ENCODE data around the gene LPAR2. TPM values are rescaled to one million over a fixed set of nuclear protein-coding genes. Genes with fewer than 3 reads are reported as not detected.

LPAR2 gene
- total and polyA plus RNA-seq, 11 donors = 0.24 to 6.1 (median 0.74) TPM; not detected in 1

GRCh38 chr19:19630062-19630414 lies 2.0 kb upstream of the LPAR2 start:
- peaks cover 0 to 16% (median 10%) of the 10 kb centered on the region in 12 donors for H3K4me1 ChIP-seq
- H3K4me3 ChIP-seq = no peak overlapping the region
- no peak for DNase-seq
- H3K27me3 ChIP-seq = peaks cover 0 to 27% (median 10%) of the 10 kb centered on the region in 9 donors
- TF ChIP-seq CTCF (IDR thresholded peaks at IDR 0.05) (no peak), POLR2A (IDR thresholded peaks at IDR 0.05) (no peak)
- H3K36me3 ChIP-seq = peaks cover 0 to 54% (median 6%) of the 10 kb centered on the region in 9 donors
- ATAC-seq = no peak
- WGBS, 4 donors = 97 to 100% (median 99%) methylated on average over 7 to 11 of the region's 11 CpGs
- intact Hi-C loops (cut with DNase I) = loop anchor here in 1 of 10 donors (5.0 kb wide), 1 partner anchor 73 kb away; no protein-coding TSS in a partner anchor
- no peak overlapping the region for H3K27ac ChIP-seq
- no peaks in the 10 kb centered on the region for H3K9me3 ChIP-seq

GRCh38 chr19:19628501-19629134 lies 598 bp upstream of the LPAR2 start:
- intact Hi-C loops (cut with DNase I) = no loop called here
- Histone ChIP-seq H3K27me3 (peaks cover 0 to 27% (median 10%) of the 10 kb centered on the region in 9 donors), H3K4me1 (peaks cover 0 to 16% (median 10%) of the 10 kb centered on the region in 12 donors), H3K4me3 (peak overlapping the region; percentile 20 to 60 (median 46)), H3K9me3 (no peaks in the 10 kb centered on the region), H3K27ac (peak overlapping the region in 1 of 12 donors; percentile 17), H3K36me3 (peaks cover 0 to 40% (median 0%) of the 10 kb centered on the region in 9 donors)
- DNase-seq (no peak), ATAC-seq (peak in 3 of 4 donors; percentile 23 to 46 (median 31))
- no peak for TF ChIP-seq POLR2A (IDR thresholded peaks at IDR 0.05)
- 14 to 39% (median 20%) methylated on average over 26 to 51 of the region's 51 CpGs for whole genome bisulfite sequencing, 4 donors

- ATAC-seq = peak in 1 of 4 donors; percentile 5
- intact Hi-C loops (cut with DNase I) = no loop called here
- TF ChIP-seq POLR2A (IDR thresholded peaks at IDR 0.05) = no peak
- no peak for TF ChIP-seq CTCF (IDR thresholded peaks at IDR 0.05)
- H3K27me3 ChIP-seq = peaks cover 0 to 27% (median 10%) of the 10 kb centered on the region in 9 donors
- WGBS, 4 donors = 92 to 95% (median 93%) methylated on average over 38 to 48 of the region's 48 CpGs
- H3K4me3 ChIP-seq = peak overlapping the region in 1 of 12 donors; percentile 60
- H3K4me1 ChIP-seq = peaks cover 0 to 16% (median 10%) of the 10 kb centered on the region in 12 donors
- no peak overlapping the region for H3K27ac ChIP-seq
- DNase-seq = no peak
- peaks cover 0 to 22% (median 0%) of the 10 kb centered on the region in 9 donors for H3K36me3 ChIP-seq
- H3K9me3 ChIP-seq = no peaks in the 10 kb centered on the region
These were observed 1.2 kb downstream of the LPAR2 start for GRCh38 chr19:19626516-19627472.

GRCh38 chr19:19624032-19624570 lies 3.9 kb downstream of the LPAR2 start:
- intact Hi-C loops (cut with DNase I) = no loop called here
- TF ChIP-seq CTCF (IDR thresholded peaks at IDR 0.05) (no peak), POLR2A (IDR thresholded peaks at IDR 0.05) (no peak)

More at GRCh38 chr19:19624032-19624570, 3.9 kb downstream of the LPAR2 start:
- no peak for ATAC-seq
- no peak overlapping the region for H3K4me3 ChIP-seq
- H3K27ac ChIP-seq = no peak overlapping the region
- peaks cover 0 to 19% (median 10%) of the 10 kb centered on the region in 12 donors for H3K4me1 ChIP-seq
- DNase-seq = no peak
- no peaks in the 10 kb centered on the region for H3K9me3 ChIP-seq
- H3K27me3 ChIP-seq = peaks cover 0 to 27% (median 10%) of the 10 kb centered on the region in 9 donors
- no peaks in the 10 kb centered on the region for H3K36me3 ChIP-seq
- 95 to 97% (median 96%) methylated on average over 19 of the region's 19 CpGs for WGBS, 4 donors
